Measurements from ENCODE around the gene SORCS3. TPM values are rescaled to one million over a fixed set of nuclear protein-coding genes. Genes with fewer than 3 reads are reported as not detected.
A peak's percentile ranks its signal among the peaks of the same experiment; 100 is the strongest.

The SORCS3 gene
- total RNA-seq, 2 donors from 2014 or later, result 4.3 TPM; not detected in 1

- Histone ChIP-seq H3K9me3 (no peaks in the 10 kb centered on the region), H3K27ac (no peak overlapping the region), H3K36me3 (no peaks in the 10 kb centered on the region), H3K4me3 (no peak overlapping the region), H3K4me1 (replicated peaks) (no peaks in the 10 kb centered on the region), H3K27me3 (replicated peaks; ENCODE audit: insufficient read depth) (no peaks in the 10 kb centered on the region)
- intact Hi-C loops (cut with DNase I), result no loop called here
- TF ChIP-seq, protein P1, sequence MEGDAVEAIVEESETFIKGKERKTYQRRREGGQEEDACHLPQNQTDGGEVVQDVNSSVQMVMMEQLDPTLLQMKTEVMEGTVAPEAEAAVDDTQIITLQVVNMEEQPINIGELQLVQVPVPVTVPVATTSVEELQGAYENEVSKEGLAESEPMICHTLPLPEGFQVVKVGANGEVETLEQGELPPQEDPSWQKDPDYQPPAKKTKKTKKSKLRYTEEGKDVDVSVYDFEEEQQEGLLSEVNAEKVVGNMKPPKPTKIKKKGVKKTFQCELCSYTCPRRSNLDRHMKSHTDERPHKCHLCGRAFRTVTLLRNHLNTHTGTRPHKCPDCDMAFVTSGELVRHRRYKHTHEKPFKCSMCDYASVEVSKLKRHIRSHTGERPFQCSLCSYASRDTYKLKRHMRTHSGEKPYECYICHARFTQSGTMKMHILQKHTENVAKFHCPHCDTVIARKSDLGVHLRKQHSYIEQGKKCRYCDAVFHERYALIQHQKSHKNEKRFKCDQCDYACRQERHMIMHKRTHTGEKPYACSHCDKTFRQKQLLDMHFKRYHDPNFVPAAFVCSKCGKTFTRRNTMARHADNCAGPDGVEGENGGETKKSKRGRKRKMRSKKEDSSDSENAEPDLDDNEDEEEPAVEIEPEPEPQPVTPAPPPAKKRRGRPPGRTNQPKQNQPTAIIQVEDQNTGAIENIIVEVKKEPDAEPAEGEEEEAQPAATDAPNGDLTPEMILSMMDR (IDR thresholded peaks at IDR 0.05), result no peak
- no peak for TF ChIP-seq POLR2AphosphoS5 (IDR thresholded peaks at IDR 0.05)
- TF ChIP-seq POLR2A (IDR thresholded peaks at IDR 0.05), result no peak
- WGBS, result 82% methylated on average over 5 of the region's 5 CpGs
- DNase-seq (ENCODE audit: low spot score), result no peak
These were observed 190.2 kb downstream of the SORCS3 start for GRCh38 chr10:104831272-104831671.

GRCh38 chr10:104834580-104834979 lies 193.5 kb downstream of the SORCS3 start:
- H3K27ac ChIP-seq, result no peak overlapping the region
- no peaks in the 10 kb centered on the region for H3K27me3 ChIP-seq (replicated peaks; ENCODE audit: insufficient read depth)
- TF ChIP-seq POLR2AphosphoS5 (IDR thresholded peaks at IDR 0.05), result no peak
- TF ChIP-seq POLR2A (IDR thresholded peaks at IDR 0.05), result no peak
- TF ChIP-seq, protein P1 (IDR thresholded peaks at IDR 0.05), result no peak
- no peaks in the 10 kb centered on the region for H3K9me3 ChIP-seq
- H3K4me1 ChIP-seq (replicated peaks), result no peaks in the 10 kb centered on the region
- no peak overlapping the region for H3K4me3 ChIP-seq
- WGBS, result 67% methylated on average over 1 of the region's 1 CpG
- intact Hi-C loops (cut with DNase I), result no loop called here
- H3K36me3 ChIP-seq, result no peaks in the 10 kb centered on the region
- DNase-seq (ENCODE audit: low spot score), result no peak

- intact Hi-C loops (cut with DNase I), result no loop called here
- no peak for TF ChIP-seq POLR2A (IDR thresholded peaks at IDR 0.05)
- no peak for TF ChIP-seq POLR2AphosphoS5 (IDR thresholded peaks at IDR 0.05)
- TF ChIP-seq, protein P1 (IDR thresholded peaks at IDR 0.05), result no peak
These were observed 194.3 kb downstream of the SORCS3 start for GRCh38 chr10:104835422-104835821.

DNA sequence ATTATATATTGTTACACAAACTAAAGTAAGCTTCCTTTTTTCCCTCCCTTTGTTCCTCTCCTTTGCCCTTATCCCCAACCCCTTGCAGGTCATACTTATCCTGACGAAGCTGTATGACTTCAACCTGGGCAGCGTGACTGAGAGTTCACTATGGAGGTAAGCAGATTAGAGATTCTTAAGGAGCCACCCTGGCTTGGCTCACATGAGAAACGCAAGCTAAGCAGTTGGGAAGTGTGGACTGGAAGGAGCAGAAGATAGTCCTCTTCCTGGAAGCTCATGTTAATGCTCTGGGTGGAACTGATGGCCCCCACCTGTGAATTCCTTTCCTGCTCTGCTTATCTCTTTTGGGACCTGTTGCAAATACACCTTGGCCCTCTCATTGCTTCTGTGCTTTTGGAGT lies 201.6 kb downstream of the SORCS3 start:
- H3K27me3 ChIP-seq (replicated peaks; ENCODE audit: insufficient read depth), result no peaks in the 10 kb centered on the region
- H3K9me3 ChIP-seq, result no peaks in the 10 kb centered on the region
- no peak for DNase-seq (ENCODE audit: low spot score)
- no peak overlapping the region for H3K4me3 ChIP-seq
- intact Hi-C loops (cut with DNase I), result no loop called here
- H3K4me1 ChIP-seq (replicated peaks), result no peaks in the 10 kb centered on the region
- TF ChIP-seq, protein P1 (IDR thresholded peaks at IDR 0.05), result no peak
- H3K27ac ChIP-seq, result no peak overlapping the region
- H3K36me3 ChIP-seq, result no peaks in the 10 kb centered on the region
- 83% methylated on average over 3 of the region's 3 CpGs for WGBS

More at GRCh38 chr10:104835422-104835821, 194.3 kb downstream of the SORCS3 start:
- no peaks in the 10 kb centered on the region for H3K4me1 ChIP-seq (replicated peaks)
- H3K27ac ChIP-seq, result no peak overlapping the region
- H3K27me3 ChIP-seq (replicated peaks; ENCODE audit: insufficient read depth), result no peaks in the 10 kb centered on the region
- 15% methylated on average over 2 of the region's 2 CpGs for WGBS
- no peaks in the 10 kb centered on the region for H3K36me3 ChIP-seq
- peak; percentile 26 for DNase-seq (ENCODE audit: low spot score)
- H3K9me3 ChIP-seq, result no peaks in the 10 kb centered on the region
- no peak overlapping the region for H3K4me3 ChIP-seq

GRCh38 chr10:104844073-104844472 lies 203.0 kb downstream of the SORCS3 start:
- TF ChIP-seq POLR2A (IDR thresholded peaks at IDR 0.05) (no peak), POLR2AphosphoS5 (IDR thresholded peaks at IDR 0.05) (no peak)
- TF ChIP-seq, protein P1 (IDR thresholded peaks at IDR 0.05), result no peak
- Histone ChIP-seq H3K27me3 (replicated peaks; ENCODE audit: insufficient read depth) (no peaks in the 10 kb centered on the region), H3K4me3 (no peak overlapping the region), H3K9me3 (no peaks in the 10 kb centered on the region), H3K27ac (no peak overlapping the region), H3K4me1 (replicated peaks) (no peaks in the 10 kb centered on the region), H3K36me3 (no peaks in the 10 kb centered on the region)
- intact Hi-C loops (cut with DNase I), result no loop called here
- WGBS, result 74% methylated on average over 3 of the region's 3 CpGs
- no peak for DNase-seq (ENCODE audit: low spot score)
